ENCODE data around the gene IRF2. TPM values are rescaled to one million over a fixed set of nuclear protein-coding genes. Genes with fewer than 3 reads are reported as not detected.
A peak's percentile ranks its signal among the peaks of the same experiment; 100 is the strongest.

The IRF2 gene
- total and polyA plus RNA-seq, 12 donors, result 9.3 to 41.4 (median 28.6) TPM

DNA sequence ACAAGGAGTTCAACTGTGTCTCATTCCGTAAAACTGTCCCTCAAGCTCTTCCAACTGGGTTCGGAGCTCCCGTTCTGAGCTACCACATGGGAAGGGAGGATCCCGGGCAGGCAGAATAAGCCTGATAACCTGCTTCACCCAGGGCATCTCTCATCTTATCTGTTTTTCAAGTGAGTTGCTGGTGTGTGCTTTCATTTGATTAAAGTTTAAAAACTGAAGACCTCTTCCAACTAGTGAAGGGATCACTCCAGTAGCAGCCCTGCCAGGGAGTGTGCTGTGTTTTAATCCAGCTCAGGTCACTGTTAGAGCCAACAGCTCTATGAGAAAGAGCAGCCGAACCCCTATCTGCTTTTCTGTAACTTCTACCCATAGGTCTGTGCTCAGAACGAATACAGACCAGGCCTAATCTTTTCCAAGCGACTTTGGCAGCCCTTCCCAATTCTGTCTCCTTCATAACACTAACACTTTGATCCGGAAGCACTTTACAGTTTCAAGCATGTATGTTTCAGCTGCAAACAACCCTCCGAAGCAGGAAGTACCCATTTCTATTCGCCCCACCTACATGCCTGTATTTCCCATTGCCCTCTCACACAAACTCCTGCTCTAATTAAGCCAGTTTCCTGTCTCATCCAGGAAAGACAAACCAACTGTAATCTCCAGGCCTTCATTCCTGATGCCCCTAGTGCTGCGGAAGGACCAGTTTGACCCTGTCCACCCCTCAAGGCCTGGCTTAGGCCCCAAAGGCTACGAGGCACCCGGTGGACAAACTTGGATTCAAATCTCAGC, 60.9 kb downstream of the IRF2 start:
- Histone ChIP-seq H3K27me3 (no peaks in the 10 kb centered on the region), H3K4me1 (peaks cover 7 to 81% (median 63%) of the 10 kb centered on the region in 9 donors), H3K36me3 (peaks cover 0 to 73% (median 9%) of the 10 kb centered on the region in 9 donors), H3K4me3 (no peak overlapping the region), H3K9me3 (no peaks in the 10 kb centered on the region), H3K27ac (peak overlapping the region; percentile 33 to 85 (median 64))
- WGBS, 2 donors, result 43 to 46% methylated on average over 13 of the region's 13 CpGs
- TF ChIP-seq, protein P1, sequence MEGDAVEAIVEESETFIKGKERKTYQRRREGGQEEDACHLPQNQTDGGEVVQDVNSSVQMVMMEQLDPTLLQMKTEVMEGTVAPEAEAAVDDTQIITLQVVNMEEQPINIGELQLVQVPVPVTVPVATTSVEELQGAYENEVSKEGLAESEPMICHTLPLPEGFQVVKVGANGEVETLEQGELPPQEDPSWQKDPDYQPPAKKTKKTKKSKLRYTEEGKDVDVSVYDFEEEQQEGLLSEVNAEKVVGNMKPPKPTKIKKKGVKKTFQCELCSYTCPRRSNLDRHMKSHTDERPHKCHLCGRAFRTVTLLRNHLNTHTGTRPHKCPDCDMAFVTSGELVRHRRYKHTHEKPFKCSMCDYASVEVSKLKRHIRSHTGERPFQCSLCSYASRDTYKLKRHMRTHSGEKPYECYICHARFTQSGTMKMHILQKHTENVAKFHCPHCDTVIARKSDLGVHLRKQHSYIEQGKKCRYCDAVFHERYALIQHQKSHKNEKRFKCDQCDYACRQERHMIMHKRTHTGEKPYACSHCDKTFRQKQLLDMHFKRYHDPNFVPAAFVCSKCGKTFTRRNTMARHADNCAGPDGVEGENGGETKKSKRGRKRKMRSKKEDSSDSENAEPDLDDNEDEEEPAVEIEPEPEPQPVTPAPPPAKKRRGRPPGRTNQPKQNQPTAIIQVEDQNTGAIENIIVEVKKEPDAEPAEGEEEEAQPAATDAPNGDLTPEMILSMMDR (IDR thresholded peaks at IDR 0.05), result no peak
- ATAC-seq (peak; percentile 18 to 71 (median 42)), DNase-seq (no peak)
- intact Hi-C loops (cut with DNase I), result loop anchor here in 3 of 10 donors (5.0 to 10.0 kb wide), 2 partner anchors 59 to 61 kb away; partner anchors contain the start of gene IRF2 (in 3 of the 3)

DNA sequence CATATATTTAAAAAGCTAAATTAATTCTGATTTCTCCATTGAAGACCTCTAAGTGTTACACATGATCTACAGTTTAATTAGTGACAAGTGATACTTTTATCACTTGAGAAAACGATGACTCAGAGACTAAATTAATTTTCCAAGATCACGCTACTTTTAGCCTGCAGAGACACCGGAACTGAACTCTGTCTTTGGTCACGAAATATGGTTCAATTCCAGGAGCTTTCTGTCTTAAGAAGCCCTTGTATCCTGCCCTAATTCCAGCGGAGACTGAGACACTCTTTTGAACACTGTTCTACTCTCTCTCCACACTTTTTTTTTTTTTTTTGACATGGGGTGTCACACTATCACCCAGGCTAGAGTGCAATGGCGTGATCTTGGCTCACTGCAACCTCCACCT, 63.6 kb downstream of the IRF2 start:
- peak overlapping the region in 8 of 10 donors; percentile 22 to 83 (median 61) for H3K27ac ChIP-seq
- no peaks in the 10 kb centered on the region for H3K27me3 ChIP-seq
- intact Hi-C loops (cut with DNase I), result loop anchor here in 3 of 10 donors (5.0 to 10.0 kb wide), 2 partner anchors 62 to 64 kb away; partner anchors contain the start of gene IRF2 (in 3 of the 3)
- H3K4me1 ChIP-seq, result peaks cover 18 to 89% (median 73%) of the 10 kb centered on the region in 9 donors
- ATAC-seq (peak in 1 of 8 donors; percentile 7), DNase-seq (no peak)
- TF ChIP-seq, protein P1 (IDR thresholded peaks at IDR 0.05), result no peak
- WGBS, 2 donors, result 79 to 83% methylated on average over 6 of the region's 6 CpGs
- H3K4me3 ChIP-seq, result no peak overlapping the region
- H3K36me3 ChIP-seq, result peaks cover 0 to 83% (median 21%) of the 10 kb centered on the region in 9 donors
- no peaks in the 10 kb centered on the region for H3K9me3 ChIP-seq

DNA sequence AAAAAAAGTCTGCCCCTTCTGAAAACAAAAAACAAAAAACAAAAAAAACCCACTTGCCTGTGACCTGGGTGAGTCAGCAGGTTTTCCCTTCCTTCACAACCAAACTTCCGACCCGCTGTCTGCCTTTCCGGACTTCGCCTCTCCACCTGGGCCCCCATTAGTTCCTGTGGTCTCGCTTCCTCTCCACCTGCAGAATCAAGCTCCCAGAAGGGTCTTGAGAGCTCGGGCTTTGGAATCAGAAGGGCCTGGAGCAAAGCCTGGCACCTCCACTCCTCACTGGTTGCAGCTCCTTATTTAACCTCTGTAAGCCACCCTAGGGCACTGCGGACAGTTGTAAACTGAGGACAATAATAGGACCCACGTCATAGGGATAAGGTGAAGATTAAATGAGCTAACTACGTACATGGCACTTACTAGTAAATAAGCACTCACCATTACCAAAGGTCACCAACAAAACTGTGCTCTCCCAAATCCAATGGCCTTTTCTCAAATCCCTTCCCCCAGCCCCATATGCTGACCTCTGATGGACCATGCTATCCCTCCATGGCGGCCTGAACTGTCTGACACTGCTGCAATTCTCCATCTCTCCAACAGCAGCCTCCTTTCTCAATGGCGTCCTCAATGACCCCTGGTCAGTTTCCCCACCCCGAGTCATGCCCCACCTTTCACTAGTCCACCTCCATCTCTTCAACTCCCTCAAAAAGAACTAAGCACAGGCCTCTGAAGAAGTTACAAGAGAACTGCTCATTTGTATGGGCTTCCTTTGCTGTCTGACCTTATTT, 64.2 kb downstream of the IRF2 start:
- intact Hi-C loops (cut with DNase I), result loop anchor here in 5 of 10 donors (5.0 to 10.0 kb wide), 3 partner anchors 62 to 125 kb away; partner anchors contain the start of gene IRF2 (in 4 of the 5)
- H3K36me3 ChIP-seq, result peaks cover 0 to 83% (median 24%) of the 10 kb centered on the region in 9 donors
- ATAC-seq (peak in 6 of 8 donors; percentile 33 to 83 (median 55)), DNase-seq (no peak)
- H3K4me3 ChIP-seq, result peak overlapping the region in 2 of 10 donors; percentile 4 to 16
- TF ChIP-seq, protein P1 (IDR thresholded peaks at IDR 0.05), result no peak
- H3K4me1 ChIP-seq, result peaks cover 18 to 90% (median 73%) of the 10 kb centered on the region in 9 donors
- H3K27ac ChIP-seq, result peak overlapping the region in 9 of 10 donors; percentile 47 to 83 (median 67)
- 73 to 88% methylated on average over 12 of the region's 12 CpGs for WGBS, 2 donors
- H3K9me3 ChIP-seq, result no peaks in the 10 kb centered on the region
- H3K27me3 ChIP-seq, result no peaks in the 10 kb centered on the region

DNA sequence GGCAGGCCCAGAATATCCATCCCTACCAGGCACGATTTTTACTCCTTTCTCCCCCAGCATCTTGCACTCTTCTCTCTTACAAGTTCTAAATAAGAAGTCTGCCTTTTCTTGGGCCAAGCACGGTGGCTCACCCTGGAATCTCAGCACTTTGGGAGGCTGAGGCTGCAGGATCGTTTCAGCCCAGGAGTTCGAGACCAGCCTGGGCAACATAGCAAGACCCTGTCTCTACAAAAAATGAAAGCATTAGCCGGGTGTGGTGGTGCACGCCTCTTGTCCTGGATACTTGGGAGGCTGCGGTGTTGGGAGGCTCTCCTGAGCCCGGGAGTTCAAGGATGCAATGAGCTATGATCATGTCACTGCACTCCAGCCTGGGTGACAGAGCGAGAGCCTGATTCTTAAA, 64.8 kb downstream of the IRF2 start:
- 90 to 93% methylated on average over 9 of the region's 9 CpGs for WGBS, 2 donors
- DNase-seq (no peak), ATAC-seq (no peak)
- H3K9me3 ChIP-seq, result no peaks in the 10 kb centered on the region
- TF ChIP-seq, protein P1 (IDR thresholded peaks at IDR 0.05), result no peak
- H3K4me1 ChIP-seq, result peaks cover 18 to 90% (median 73%) of the 10 kb centered on the region in 9 donors
- no peaks in the 10 kb centered on the region for H3K27me3 ChIP-seq
- H3K4me3 ChIP-seq, result peak overlapping the region in 2 of 10 donors; percentile 4 to 16
- peaks cover 0 to 83% (median 25%) of the 10 kb centered on the region in 9 donors for H3K36me3 ChIP-seq
- intact Hi-C loops (cut with DNase I), result loop anchor here in 2 of 10 donors (5.0 to 10.0 kb wide), 2 partner anchors 63 to 125 kb away; partner anchors contain the start of gene IRF2 (in 1 of the 2)
- peak overlapping the region in 9 of 10 donors; percentile 47 to 83 (median 67) for H3K27ac ChIP-seq
